ENCODE data around the gene S100A13.

DNA sequence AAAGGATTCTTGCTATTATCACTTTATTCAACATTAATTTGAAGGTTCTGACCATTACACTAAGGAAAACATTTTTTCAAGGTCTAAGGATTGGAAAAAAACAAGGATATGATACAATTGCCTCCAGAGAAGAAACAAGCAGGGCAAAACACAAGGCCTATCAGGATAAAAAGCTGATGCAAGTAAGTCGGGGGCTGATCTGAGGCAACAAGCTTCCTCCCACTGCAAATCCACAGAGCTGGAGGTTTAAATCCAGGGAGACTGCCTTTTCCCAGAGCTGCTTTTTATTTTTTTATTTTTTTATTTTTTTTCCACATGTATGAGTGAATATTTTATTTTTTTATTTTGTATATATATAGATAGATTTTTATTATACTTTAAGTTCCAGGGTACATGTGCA, 42.3 kb downstream of the S100A13 start:
- TF ChIP-seq CTCF (IDR thresholded peaks at IDR 0.05; ENCODE audit: borderline replicate concordance, extremely low read depth, low read length, poor library complexity, severe bottlenecking) (no peak), EZH2 (IDR thresholded peaks at IDR 0.05; ENCODE audit: borderline replicate concordance, low read depth, low read length, severe bottlenecking) (no peak)
